OCI-LY7 (cell line): Measurements from ENCODE around the gene CFAP54. TPM values are rescaled to one million over a fixed set of nuclear protein-coding genes. Genes with fewer than 3 reads are reported as not detected.

Experiments used
- BruUV-seq: library from RNA; stranded (reverse); fragments of 400-500 nt; replicated peaks from 2 replicates; lab custom pipeline; 2021; lab: Mats Ljungman, UMichigan
- CTCF ChIA-PET: fragments of 300-600 bp; sonication (Branson Sonifier 250); formaldehyde crosslinking; loops from one replicate; lab custom pipeline; 2022; ENCODE audit warnings: antibody characterized with exemption; ENCODE audit not compliant: unreplicated experiment; lab: Charles Lee
- POLR2A ChIA-PET: fragments of 300-600 bp; sonication (Branson Sonifier 250); formaldehyde crosslinking; loops from one replicate; lab custom pipeline; 2022; ENCODE audit warnings: antibody characterized with exemption; lab: Charles Lee
- DNase-seq: peaks from one replicate; pipeline ENCODE4 v3.0.0-alpha.2; 2015; ENCODE audit warnings: low spot score
- H2AFZ ChIP-seq: fragments of 200-600 bp; sonication (generic), shearing (Covaris generic); 2 replicates; pipeline ENCODE4 v1.6.1; 2014; ENCODE audit warnings: mild to moderate bottlenecking, antibody characterized with exemption, low read length, moderate library complexity
- H3K27ac ChIP-seq: fragments of 200-600 bp; sonication (generic); 2 replicates; pipeline ENCODE4 v1.5.1; 2014; ENCODE audit warnings: mixed run types, low read depth, mild to moderate bottlenecking, moderate library complexity, low read length, inconsistent platforms; ENCODE audit not compliant: poor library complexity, severe bottlenecking
- H3K36me3 ChIP-seq: fragments of 200-600 bp; sonication (generic); 2 replicates; pipeline ENCODE4 v1.6.1; 2014; ENCODE audit warnings: mild to moderate bottlenecking, antibody characterized with exemption, low read length, moderate library complexity, mixed read lengths; ENCODE audit not compliant: insufficient read depth
- H3K4me1 ChIP-seq: fragments of 200-600 bp; sonication (generic); 2 replicates; pipeline ENCODE4 v1.5.1; 2014; ENCODE audit warnings: mild to moderate bottlenecking, low read length; ENCODE audit not compliant: insufficient read depth, poor library complexity, severe bottlenecking
- H3K4me2 ChIP-seq: fragments of 200-600 bp; sonication (generic); 2 replicates; pipeline ENCODE4 v1.6.1; 2014; ENCODE audit warnings: mild to moderate bottlenecking, low read length
- H3K4me3 ChIP-seq: fragments of 200-600 bp; sonication (generic); 2 replicates; pipeline ENCODE4 v1.5.1; 2014; ENCODE audit warnings: mild to moderate bottlenecking, low read depth, low read length; ENCODE audit not compliant: poor library complexity, severe bottlenecking
- H3K79me2 ChIP-seq: fragments of 200-600 bp; sonication (generic); 2 replicates; pipeline ENCODE4 v1.6.1; 2016; ENCODE audit warnings: low read depth, mild to moderate bottlenecking, low read length, moderate library complexity, mixed read lengths; ENCODE audit not compliant: insufficient read depth
- H3K9me2 ChIP-seq: fragments of 200-600 bp; sonication (generic); 2 replicates; pipeline ENCODE4 v1.6.1; 2016; ENCODE audit warnings: mild to moderate bottlenecking, low read length, mixed read lengths; ENCODE audit not compliant: insufficient read depth
- H3K9me3 ChIP-seq: fragments of 200-600 bp; sonication (generic); 2 replicates; pipeline ENCODE4 v1.6.1; 2014; ENCODE audit warnings: mild to moderate bottlenecking, mixed run types, low read length, mixed read lengths
- H4K20me1 ChIP-seq: fragments of 200-600 bp; sonication (generic); 2 replicates; pipeline ENCODE4 v1.6.1; 2014; ENCODE audit warnings: mild to moderate bottlenecking, antibody characterized with exemption, low read length, moderate library complexity, mixed read lengths; ENCODE audit not compliant: insufficient read depth
- CTCF ChIP-seq: fragments of 200-600 bp; sonication (generic); conservative IDR thresholded peaks from 2 replicates; pipeline ENCODE4 v1.5.1; 2014; ENCODE audit warnings: mild to moderate bottlenecking, antibody characterized with exemption, low read length, moderate library complexity, mixed read lengths
- EZH2phosphoT487 ChIP-seq: fragments of 200-600 bp; sonication (generic); IDR thresholded peaks from 2 replicates; pipeline ENCODE4 v1.6.1; 2018; ENCODE audit warnings: low read depth, borderline replicate concordance, mild to moderate bottlenecking, mixed run types, antibody characterized with exemption, low read length, moderate library complexity, mixed read lengths
- intact Hi-C: fragments of 100-400 bp; cut with micrococcal nuclease; formaldehyde crosslinking; loops from one replicate; pipeline ENCODE4 v1.10.0; 2022; ENCODE audit not compliant: unreplicated experiment
- total RNA-seq, 2 experiments: library from RNA; depleted of rRNA in 1 of 2; stranded (reverse); fragments of >200 nt in 1 of 2; shearing (Covaris generic) in 1 of 2; gene quantifications; 2 replicates each; pipeline ENCODE4 v1.2.3, GENCODE V29; 2014 to 2022

CFAP54 gene
- total RNA-seq, 2 experiments from 2014 or later: 0.53 TPM; not detected in 1

- Histone ChIP-seq H3K27ac (no peak overlapping the region), H3K79me2 (no peaks in the 10 kb centered on the region), H3K4me1 (no peaks in the 10 kb centered on the region), H2AFZ (no peak overlapping the region), H3K4me3 (no peak overlapping the region), H4K20me1 (no peaks in the 10 kb centered on the region), H3K36me3 (no peaks in the 10 kb centered on the region), H3K4me2 (no peak overlapping the region), H3K9me3 (no peaks in the 10 kb centered on the region), H3K9me2 (no peaks in the 10 kb centered on the region)
- POLR2A ChIA-PET: no interaction called here
- BruUV-seq: no TSS peak
- CTCF ChIA-PET: no interaction called here
- intact Hi-C loops: no loop called here
- TF ChIP-seq EZH2phosphoT487: no peak
- TF ChIP-seq CTCF: no peak
- DNase-seq: no peak
Measured at GRCh38 chr12:96878704-96879103, 389.3 kb downstream of the CFAP54 start.

- Histone ChIP-seq H3K9me2 (no peaks in the 10 kb centered on the region), H4K20me1 (no peaks in the 10 kb centered on the region), H3K4me2 (no peak overlapping the region), H3K36me3 (no peaks in the 10 kb centered on the region), H3K4me1 (no peaks in the 10 kb centered on the region), H3K9me3 (no peaks in the 10 kb centered on the region), H3K79me2 (no peaks in the 10 kb centered on the region), H2AFZ (no peak overlapping the region), H3K27ac (no peak overlapping the region), H3K4me3 (no peak overlapping the region)
- TF ChIP-seq EZH2phosphoT487: no peak
- no peak for TF ChIP-seq CTCF
- CTCF ChIA-PET: no interaction called here
- POLR2A ChIA-PET: no interaction called here
- intact Hi-C loops: no loop called here
- no TSS peak for BruUV-seq
- DNase-seq: no peak
Measured at GRCh38 chr12:96879301-96879700, 389.9 kb downstream of the CFAP54 start.

GRCh38 chr12:96880220-96880619 is 390.8 kb downstream of the CFAP54 start:
- no peak for DNase-seq
- Histone ChIP-seq H3K36me3 (no peaks in the 10 kb centered on the region), H3K4me2 (no peak overlapping the region), H4K20me1 (no peaks in the 10 kb centered on the region), H3K4me1 (no peaks in the 10 kb centered on the region), H3K79me2 (no peaks in the 10 kb centered on the region), H2AFZ (no peak overlapping the region), H3K4me3 (no peak overlapping the region), H3K27ac (no peak overlapping the region), H3K9me2 (no peaks in the 10 kb centered on the region), H3K9me3 (no peaks in the 10 kb centered on the region)
- ChIA-PET POLR2A (no interaction called here), CTCF (no interaction called here)
- TF ChIP-seq CTCF (no peak), EZH2phosphoT487 (no peak)
- intact Hi-C loops: no loop called here
- BruUV-seq: no TSS peak
